GM18868 (cell line): ENCODE measurements around the gene TDP1.

Experiments
- ATAC-seq: cut with Tn5 transposase; IDR thresholded peaks from one replicate; pipeline ENCODE4 v1.9.1; 2021; ENCODE audit warnings: mild to moderate bottlenecking, moderate library complexity; ENCODE audit not compliant: unreplicated experiment

TDP1 gene

GRCh38 chr14:90091393-90091792 is 135.7 kb downstream of the TDP1 start:
- no peak for ATAC-seq

GRCh38 chr14:90093942-90094595 is 138.3 kb downstream of the TDP1 start:
- ATAC-seq: no peak
